NCI-H226 (cell line): Measurements from ENCODE around the gene ANKRD49.

Experiments
- DNase-seq: peaks from one replicate; pipeline ENCODE4 v3.0.0-alpha.2; 2015

The ANKRD49 gene

DNA sequence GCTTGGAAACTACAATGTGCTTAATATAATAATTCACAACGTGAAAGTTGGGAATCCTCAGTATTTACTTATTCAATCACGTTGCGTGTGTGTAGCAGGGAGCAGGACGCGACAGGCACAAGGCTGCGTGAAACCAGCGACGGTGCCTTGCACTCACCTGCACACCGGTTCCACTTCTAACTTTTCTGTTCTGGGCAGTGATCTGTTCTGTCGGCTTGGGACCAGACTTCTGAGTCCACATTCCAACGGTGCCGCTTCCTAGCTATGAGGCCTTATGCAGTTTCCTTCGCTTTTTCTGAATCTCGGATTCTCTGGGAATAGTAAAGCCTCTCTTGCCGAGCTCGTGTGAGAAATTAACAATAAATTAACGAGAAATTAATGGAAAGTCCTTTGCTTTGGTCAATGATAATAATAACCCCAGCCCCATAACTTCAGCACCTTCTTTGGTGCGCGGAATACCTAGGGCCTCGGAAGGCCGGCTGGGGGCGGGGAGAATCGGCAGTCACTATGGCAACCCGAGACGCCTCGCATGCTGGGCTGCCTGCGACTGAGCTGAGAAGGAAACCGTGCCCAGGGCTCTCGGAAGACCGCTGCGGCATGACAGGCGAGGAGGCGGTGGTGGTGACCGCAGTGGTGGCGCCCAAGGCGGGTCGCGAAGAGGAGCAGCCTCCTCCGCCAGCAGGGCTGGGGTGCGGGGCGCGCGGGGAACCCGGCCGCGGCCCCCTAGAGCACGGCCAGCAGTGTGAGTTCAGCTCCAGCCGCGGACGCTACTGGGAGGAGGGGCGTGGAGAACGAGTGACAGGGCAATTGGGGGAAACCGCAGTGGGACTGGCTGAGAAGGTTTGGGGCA is 18.4 kb downstream of the ANKRD49 start, which contains the start of gene C11orf97:
Gene C11orf97, plus strand, starts transcription at position 530 of the 850 bp plus-strand sequence. Its CDS starts 68 bp downstream, at position 598.
- no peak for DNase-seq

DNA sequence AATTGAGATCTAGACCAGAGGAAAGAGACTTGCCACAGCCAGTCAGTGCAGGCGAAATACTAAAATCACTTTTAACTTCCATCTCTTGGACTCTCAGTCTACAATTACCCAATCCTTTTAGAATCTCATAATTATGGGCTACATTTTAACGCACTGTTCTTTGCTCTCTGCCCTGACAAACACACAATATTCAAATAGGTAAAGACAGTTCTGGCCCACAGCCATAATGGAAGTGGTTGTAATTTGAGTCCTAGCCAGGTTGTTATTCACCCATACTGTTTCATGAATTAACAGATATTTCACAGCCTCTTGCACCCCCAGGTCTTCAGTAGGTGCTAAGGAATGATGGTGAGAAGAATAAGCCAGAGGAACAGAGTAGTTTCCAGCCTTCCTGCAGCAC is 19.3 kb downstream of the ANKRD49 start:
- DNase-seq = no peak

DNA sequence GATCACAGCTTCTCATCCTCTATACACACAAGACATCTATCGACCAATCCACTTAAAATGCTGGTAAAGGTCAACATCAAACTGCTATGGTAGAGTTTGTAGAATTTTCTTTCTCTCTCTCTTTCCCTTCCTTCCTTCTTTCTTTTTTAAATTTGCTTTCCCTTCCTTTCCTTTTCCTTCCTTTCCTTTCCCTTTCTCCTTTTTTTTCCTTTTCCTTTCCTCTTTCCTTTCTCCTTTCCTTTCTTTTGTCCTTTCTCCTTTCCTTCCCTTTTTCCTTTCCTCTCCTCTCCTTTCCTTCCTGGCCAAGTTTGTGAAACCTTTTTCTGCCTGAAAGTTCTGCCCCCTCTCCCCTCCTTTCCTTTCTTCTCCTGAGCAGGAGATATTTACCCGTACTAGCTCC is 21.6 kb downstream of the ANKRD49 start:
- DNase-seq = no peak

DNA sequence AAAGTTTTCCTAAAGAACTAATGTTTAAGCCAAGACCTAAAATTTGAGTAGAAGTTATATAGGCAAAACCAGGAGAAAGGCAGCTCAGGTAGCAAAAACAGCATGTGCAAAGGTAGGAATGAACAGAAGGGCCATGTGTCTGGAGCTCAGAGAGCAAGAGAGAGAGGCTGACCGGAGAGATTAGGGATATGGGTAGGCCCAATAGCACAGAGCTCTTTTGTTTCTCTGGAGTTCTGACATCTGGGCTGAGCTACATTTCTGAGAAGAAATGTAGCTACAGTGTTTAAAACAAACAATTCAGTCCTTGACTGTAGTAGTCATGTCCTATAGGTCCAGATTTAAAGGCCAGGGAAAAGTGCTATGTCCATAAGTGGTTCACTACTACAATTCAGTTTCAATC is 22.9 kb downstream of the ANKRD49 start:
- DNase-seq = no peak

DNA sequence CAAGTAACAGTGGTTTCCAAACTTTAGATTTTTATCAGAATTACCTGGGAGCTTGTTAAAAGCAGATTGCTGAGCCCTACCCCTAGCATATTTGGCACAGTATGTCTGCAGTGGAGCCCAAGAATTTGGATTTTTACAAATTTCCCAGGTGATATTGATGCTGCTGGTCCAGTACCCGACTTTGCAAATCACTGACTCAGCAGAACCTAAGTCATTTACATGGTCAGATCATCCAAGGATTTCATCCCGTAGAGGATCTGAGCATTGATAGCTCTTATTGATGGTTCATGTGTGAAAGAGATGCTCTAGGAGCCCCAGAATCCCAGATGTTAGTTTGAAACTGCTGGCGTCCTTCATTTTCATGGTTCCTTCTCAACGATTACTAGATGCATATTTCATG is 24.5 kb downstream of the ANKRD49 start:
- DNase-seq = no peak

DNA sequence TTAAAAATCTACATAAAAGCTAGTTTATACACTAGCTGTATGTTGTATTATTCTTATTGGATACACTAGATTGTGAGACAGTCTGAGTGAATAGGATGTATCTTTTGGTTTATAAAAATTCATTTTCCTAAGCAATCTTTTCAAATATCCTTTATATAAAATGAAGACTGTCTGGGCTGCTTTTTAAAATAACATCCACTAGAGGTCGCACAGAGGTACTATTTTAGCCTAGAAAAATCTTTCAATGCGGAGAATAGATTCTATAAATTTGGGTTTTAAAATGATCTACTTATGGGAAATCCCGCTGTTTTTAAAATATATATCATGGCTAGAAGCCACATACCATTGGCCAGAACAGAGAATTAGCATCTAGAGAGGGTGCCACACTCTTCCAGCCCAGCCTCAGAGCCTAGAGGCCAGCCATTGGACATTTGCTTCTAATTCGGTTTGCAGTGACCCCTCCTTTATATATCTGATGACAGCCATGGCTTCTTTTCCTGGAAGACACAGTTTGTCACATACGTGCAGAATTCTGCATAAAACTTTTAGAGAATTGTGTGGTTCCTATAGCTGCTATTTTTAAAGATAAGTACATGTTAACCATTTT is 25.8 kb downstream of the ANKRD49 start:
- DNase-seq = no peak

DNA sequence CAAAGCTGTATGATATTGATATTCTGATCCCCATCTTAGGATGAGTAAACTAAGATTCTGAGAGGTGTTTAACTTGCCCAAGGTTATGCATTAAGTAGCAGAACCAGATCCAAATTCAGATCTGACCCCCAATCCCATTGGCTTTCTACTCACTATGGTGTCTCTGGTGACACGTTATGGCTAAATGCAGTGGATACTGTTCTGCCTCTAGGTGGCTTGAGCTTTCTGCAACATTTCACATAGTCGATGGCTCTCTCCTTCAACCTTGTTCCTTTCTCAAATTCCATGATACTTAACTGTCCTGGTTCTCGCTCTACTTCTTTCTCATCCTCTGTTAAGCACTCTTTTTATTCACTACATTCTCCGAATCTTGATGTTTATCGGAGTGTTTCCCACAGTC is 27.9 kb downstream of the ANKRD49 start:
- DNase-seq = no peak

DNA sequence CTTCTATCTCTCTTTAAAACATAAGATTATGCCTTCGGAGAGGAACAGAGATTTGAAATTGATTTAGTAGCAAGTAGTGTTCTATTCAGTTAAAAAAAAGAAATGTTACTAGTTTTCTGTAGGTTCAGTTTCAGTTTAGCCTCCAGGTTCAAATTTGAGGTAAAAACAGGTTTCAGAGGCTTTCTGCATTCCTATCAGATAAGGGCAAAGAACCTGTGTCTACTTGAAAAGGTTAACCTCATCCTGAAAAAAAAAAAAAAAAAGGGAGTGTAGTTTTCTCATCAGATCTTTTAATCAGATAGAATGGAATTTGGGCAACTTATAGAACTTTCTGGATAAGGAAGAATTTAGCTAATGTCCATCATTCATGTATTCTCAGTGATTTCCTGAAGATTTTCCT is 30.6 kb downstream of the ANKRD49 start:
- DNase-seq = no peak

DNA sequence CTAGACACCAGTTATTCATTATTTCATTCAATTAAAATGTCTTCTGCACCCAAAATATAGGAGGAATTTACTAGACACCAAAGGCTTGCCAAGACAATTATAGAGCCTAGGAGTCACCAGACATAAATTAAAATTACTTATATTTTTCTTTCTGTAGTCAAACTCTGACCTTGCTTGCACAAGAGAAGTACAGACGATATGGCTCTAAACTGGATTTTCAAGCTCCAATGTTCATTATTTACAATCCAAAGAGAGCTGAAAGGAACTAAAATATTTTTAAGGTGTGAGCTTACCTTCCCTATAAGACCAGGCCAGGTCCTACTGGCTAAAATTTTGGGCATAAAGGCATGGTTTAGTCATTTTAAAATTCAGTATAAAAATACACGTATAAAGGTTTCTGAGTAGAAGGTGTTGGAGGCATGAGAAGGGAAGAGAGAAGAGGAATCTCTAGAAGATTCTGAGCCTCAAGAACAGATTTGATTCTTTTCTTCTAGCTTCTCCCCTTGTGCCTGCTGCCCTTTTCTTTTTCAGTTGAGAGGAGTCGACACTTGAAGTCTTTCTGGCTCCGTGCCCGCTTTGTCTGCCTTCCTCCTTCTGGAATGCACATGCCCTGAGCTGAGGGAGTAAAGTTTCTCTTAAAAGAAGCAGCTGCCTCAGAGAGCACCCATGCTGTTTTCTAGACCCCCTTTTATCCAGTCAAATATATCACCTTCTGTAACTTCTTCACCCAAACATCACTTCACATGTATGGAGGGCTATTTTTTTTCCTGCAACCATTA is 32.0 kb downstream of the ANKRD49 start:
- DNase-seq = peak; percentile 57

DNA sequence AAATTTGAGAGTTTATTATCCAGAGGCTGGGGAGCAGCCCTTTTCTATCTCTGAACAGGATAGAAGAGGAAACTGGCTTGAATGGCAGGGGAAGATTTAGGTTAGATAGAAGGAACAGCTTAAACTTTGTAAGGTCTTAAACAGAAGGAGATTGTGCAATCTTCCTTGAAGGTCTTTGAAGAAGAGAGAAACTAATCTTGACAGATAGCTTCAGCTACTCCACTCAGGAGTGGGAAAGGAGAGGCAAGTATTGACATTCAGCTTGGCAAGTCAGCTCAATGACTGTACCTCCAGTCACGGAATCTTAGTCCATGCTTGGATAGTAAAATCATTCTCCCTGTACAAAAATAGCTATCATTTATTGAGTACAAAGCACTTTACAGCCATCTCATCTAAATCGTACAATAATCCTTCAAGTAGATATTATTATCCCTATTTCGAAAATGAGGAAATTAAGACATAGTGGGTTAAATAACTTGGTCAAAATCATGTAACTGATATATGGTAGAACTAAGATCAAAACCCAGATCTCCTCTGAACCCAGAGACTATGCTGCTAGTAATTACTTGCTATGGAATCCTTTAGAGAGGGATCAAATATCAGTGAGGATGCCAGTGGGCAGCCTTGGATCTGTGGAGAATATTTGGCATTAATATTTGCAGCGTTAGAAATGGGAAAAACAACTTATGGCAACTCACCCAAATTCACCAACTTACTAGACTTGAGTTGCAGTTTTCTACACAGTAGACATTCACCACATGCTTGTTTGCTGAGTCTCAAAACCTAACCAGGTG is 33.1 kb downstream of the ANKRD49 start:
- no peak for DNase-seq

DNA sequence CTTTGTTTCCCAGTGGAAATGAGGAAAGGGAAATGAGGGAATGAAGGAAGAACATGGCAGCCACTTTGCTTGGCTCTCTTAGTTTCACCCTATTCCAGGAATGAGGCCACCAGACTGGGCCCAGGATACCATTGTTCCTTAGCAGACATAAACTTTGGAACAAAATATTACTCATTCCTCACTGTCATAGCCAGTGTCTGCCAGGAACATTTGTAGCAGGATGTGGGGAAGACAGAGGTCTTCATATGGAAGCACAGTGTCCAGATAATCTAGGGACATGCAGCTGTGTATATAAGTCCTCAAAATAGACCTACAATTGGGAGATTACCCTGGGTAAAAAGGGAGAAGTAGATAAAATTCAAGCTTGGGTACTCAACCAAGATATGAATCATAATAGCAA is 34.8 kb downstream of the ANKRD49 start:
- no peak for DNase-seq

DNA sequence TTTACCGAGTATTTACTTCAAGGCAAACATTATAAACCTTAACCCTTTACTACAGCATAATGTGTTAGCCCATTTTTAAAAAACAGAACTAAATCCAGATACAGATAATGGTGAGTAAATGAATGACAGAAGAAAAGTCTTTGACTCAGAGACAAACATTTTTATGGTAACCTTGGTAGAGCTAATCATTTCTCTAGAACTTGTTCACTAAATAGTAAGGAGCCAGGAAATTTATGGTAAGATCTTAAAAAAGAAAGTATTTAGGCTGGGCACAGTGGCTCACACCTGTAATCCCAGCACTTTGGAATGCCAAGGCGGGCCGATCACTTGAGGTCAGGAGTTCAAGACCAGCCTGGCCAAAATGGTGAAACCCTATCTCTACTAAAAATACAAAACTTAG is 38.4 kb downstream of the ANKRD49 start:
- no peak for DNase-seq

DNA sequence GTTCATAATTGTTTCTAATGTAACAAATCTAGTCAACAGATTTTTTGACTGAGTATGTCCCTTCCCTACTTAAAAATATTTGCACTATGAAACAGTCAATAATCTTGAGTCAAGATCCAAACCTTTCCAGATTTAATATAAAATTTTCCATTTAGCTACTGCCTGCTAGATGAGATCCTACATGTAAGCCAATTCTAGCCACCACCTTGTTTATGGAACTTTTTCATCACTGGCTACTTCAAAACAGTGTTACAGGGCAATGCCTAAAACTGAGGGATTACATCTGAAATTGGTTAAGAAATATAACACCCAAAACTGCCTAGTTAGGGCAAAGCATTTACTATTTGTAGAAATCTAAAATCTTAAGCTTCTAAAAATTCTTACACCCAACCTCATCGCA is 39.4 kb downstream of the ANKRD49 start:
- DNase-seq = no peak

DNA sequence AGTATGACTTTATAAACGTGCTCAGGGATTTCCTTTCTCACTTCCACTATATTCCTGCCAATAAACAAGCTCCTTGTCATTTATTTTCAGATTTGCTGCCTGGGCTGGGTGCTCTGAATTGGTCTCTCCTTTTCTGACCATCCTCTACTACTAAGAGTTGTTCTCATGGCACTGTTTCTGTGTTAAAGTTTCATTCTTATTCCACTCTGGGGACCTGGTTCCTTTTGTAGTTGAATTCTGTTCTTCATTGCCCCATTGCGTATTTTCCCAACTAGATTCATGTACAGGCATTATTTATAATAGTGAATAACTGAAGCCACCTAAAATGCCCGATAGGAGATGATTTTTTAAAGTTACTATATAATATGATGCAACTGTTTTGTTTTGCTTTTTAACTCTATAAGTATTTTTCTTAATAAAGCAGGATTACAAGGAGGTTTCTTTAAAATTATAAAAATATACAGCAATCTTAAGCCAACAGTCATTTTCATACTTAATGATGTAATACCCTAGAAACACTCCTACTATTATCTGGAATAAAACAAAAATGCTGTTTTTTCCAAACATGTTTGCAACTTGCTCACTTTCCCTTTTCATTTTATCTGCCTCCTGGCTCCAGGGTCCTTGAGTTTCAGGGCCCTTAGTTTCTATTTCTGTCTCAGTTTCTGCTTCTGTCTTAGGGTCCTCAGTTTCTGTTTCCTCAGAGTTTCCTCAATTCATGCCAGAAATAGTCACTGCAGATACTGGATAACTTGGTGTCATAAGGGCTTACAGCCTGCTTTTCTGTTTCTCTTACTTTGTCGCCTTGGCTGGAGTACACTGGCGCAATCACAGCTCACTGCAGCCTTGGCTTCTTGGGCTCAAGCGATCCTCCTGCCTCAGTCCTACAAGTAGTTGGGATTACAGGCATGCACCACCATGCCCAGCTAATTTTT is 40.2 kb downstream of the ANKRD49 start:
- no peak for DNase-seq

DNA sequence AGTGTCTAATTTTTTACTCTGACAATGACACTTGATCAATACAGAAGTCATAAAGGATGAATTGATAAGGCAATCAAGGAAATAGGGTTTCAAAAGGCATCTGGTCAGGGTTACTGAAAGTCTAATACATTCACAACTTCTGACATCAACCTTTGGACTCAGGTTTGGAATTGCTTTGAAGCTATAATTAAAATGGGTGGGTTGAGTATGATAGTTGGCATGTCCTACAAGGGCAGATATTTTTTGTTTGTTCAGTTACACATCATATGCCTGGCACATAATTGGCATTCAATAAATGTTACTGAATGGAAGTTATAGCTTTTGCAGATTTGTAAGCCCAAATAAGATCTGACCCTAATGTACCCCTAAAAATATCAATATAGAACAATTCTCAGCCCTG is 42.6 kb downstream of the ANKRD49 start:
- no peak for DNase-seq

DNA sequence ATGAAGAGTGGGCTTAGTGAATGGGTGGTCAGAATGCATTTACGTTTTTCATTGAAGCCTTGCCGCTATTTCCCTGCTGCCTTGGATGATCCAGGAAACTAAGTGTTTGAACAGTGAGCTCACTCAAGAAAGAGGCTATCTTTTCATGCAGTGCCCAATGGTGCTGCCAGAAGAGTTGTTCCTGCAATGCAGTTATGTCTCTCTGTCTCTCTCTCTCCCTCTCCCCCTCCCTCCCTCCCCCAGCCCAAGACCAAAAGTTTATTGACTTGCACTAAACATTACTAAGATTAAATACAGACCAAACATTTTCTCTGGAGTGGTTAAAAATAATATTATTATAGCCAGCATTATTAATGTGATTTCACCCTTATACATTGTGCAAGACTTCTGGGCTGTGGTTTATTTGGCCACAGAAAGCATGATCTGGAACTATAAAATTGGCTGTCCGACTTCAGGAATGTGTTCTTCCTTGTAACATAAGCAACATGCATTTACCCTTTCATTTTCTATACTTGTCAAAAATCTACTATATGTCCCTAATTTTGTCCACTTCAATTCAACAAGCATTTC is 43.3 kb downstream of the ANKRD49 start:
- peak; percentile 24 for DNase-seq

DNA sequence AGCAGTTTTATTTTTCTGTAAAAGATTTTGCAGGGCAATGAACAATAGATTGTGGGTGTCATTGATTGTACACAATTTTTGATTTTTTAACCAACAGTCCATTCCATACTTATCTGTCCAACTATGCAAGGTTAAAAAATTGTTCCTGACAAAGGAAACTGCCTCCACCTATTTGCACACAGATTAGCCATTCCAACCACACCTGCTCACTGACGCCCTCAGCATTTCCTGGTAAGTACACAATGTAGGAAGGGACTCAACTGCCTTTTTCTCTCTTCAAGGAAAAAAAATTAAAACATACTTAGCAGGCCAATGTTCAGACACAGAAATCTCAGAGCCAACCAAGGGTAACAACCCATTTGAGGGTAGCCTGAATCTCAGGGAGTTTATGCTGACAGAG is 45.6 kb downstream of the ANKRD49 start:
- DNase-seq = no peak

DNA sequence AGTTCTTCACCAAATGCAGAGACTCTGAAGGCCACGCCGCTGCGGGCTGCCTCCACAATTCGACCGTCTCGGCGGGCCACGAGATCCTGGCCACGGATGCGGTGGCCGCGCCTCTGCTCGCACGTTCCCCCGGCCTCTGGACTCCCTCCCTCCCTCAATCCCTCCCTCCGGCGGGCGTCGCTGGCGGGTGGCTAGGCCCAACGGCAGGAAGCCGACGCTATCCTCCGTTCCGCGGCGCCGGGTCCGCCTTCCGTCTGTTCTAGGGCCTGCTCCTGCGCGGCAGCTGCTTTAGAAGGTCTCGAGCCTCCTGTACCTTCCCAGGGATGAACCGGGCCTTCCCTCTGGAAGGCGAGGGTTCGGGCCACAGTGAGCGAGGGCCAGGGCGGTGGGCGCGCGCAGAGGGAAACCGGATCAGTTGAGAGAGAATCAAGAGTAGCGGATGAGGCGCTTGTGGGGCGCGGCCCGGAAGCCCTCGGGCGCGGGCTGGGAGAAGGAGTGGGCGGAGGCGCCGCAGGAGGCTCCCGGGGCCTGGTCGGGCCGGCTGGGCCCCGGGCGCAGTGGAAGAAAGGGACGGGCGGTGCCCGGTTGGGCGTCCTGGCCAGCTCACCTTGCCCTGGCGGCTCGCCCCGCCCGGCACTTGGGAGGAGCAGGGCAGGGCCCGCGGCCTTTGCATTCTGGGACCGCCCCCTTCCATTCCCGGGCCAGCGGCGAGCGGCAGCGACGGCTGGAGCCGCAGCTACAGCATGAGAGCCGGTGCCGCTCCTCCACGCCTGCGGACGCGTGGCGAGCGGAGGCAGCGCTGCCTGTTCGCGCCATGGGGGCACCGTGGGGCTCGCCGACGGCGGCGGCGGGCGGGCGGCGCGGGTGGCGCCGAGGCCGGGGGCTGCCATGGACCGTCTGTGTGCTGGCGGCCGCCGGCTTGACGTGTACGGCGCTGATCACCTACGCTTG is 50.2 kb downstream of the ANKRD49 start, which contains the start of gene FUT4:
Gene FUT4, plus strand, starts transcription at position 227 of the 951 bp plus-strand sequence. Its CDS starts 213 bp downstream, at position 440.
- DNase-seq = peak; percentile 85

DNA sequence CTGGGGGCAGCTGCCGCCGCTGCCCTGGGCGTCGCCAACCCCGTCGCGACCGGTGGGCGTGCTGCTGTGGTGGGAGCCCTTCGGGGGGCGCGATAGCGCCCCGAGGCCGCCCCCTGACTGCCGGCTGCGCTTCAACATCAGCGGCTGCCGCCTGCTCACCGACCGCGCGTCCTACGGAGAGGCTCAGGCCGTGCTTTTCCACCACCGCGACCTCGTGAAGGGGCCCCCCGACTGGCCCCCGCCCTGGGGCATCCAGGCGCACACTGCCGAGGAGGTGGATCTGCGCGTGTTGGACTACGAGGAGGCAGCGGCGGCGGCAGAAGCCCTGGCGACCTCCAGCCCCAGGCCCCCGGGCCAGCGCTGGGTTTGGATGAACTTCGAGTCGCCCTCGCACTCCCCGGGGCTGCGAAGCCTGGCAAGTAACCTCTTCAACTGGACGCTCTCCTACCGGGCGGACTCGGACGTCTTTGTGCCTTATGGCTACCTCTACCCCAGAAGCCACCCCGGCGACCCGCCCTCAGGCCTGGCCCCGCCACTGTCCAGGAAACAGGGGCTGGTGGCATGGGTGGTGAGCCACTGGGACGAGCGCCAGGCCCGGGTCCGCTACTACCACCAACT is 51.0 kb downstream of the ANKRD49 start:
- no peak for DNase-seq
